ENCODE results near the gene MXD1. TPM values are rescaled to one million over a fixed set of nuclear protein-coding genes. Genes with fewer than 3 reads are reported as not detected.

MXD1 gene
- polyA plus RNA-seq, 1 donor (not counting 4 experiments of a cell fraction or from before 2014, with no cell fraction given) = 15.9 TPM

- Histone ChIP-seq H3K4me2 (ENCODE audit: control insufficient read depth, extremely low read depth, insufficient read depth, low read depth, low read length) (peak overlapping the region; percentile 76), H3K36me3 (ENCODE audit: control insufficient read depth in 2 of 2, extremely low read depth in 1 of 2, insufficient read depth in 2 of 2, low read length in 2 of 2) (peaks cover 7 to 17% of the 10 kb centered on the region in 2 experiments), H3K79me2 (ENCODE audit: control insufficient read depth, insufficient read depth, low read length) (no peaks in the 10 kb centered on the region), H3K9ac (ENCODE audit: control insufficient read depth, extremely low read depth, insufficient read depth, low read length) (peak overlapping the region; percentile 73), H4K20me1 (ENCODE audit: control insufficient read depth, extremely low read depth, insufficient read depth, low read length) (no peaks in the 10 kb centered on the region), H2AFZ (ENCODE audit: control insufficient read depth, low read length) (peak overlapping the region; percentile 7), H3K9me1 (ENCODE audit: control insufficient read depth, extremely low read depth, insufficient read depth, low read length) (no peaks in the 10 kb centered on the region), H3K4me3 (ENCODE audit: control insufficient read depth in 2 of 3, extremely low read depth in 1 of 3, insufficient read depth in 2 of 3, low read depth in 1 of 3, low read length in 3 of 3) (peak overlapping the region in 1 of 3 experiments; percentile 21), H3K27ac (ENCODE audit: control insufficient read depth, insufficient read depth, low read length) (peak overlapping the region; percentile 93), H3K27me3 (ENCODE audit: control insufficient read depth, extremely low read depth, insufficient read depth, low read length) (no peaks in the 10 kb centered on the region), H3K4me1 (ENCODE audit: control insufficient read depth, extremely low read depth, insufficient read depth, low read length) (peaks cover 33% of the 10 kb centered on the region), H3K9me3 (ENCODE audit: control insufficient read depth, low read depth, low read length) (no peaks in the 10 kb centered on the region)
- no peak for TF ChIP-seq EZH2 (IDR thresholded peaks at IDR 0.05; ENCODE audit: low read length)
- TF ChIP-seq CTCF (optimal IDR thresholded peaks at IDR 0.05 in 1 of 3, IDR thresholded peaks at IDR 0.05 in 1 of 3, conservative IDR thresholded peaks at IDR 0.05 in 1 of 3; ENCODE audit: extremely low read depth in 1 of 3, insufficient read depth in 2 of 3, low read length in 3 of 3) = no peak
- peak; percentile 94 for FAIRE-seq
- no peak for DNase-seq (ENCODE audit: low read depth, low spot score)
- dilution Hi-C loops (cut with MboI; ENCODE audit: extremely low pct_ligation_motif_present, low sequenced_read_pairs) = no loop called here
These were observed 30.5 kb downstream of the MXD1 start for GRCh38 chr2:69945441-69945840.

GRCh38 chr2:69945941-69946340, 31.0 kb downstream of the MXD1 start:
- Histone ChIP-seq H3K4me2 (ENCODE audit: control insufficient read depth, extremely low read depth, insufficient read depth, low read depth, low read length) (peak overlapping the region; percentile 76), H3K4me1 (ENCODE audit: control insufficient read depth, extremely low read depth, insufficient read depth, low read length) (peaks cover 33% of the 10 kb centered on the region), H3K27ac (ENCODE audit: control insufficient read depth, insufficient read depth, low read length) (peak overlapping the region; percentile 93), H4K20me1 (ENCODE audit: control insufficient read depth, extremely low read depth, insufficient read depth, low read length) (no peaks in the 10 kb centered on the region), H3K9me3 (ENCODE audit: control insufficient read depth, low read depth, low read length) (no peaks in the 10 kb centered on the region), H3K79me2 (ENCODE audit: control insufficient read depth, insufficient read depth, low read length) (no peaks in the 10 kb centered on the region), H3K36me3 (ENCODE audit: control insufficient read depth in 2 of 2, extremely low read depth in 1 of 2, insufficient read depth in 2 of 2, low read length in 2 of 2) (peaks cover 6 to 12% of the 10 kb centered on the region in 2 experiments), H3K4me3 (ENCODE audit: control insufficient read depth in 2 of 3, extremely low read depth in 1 of 3, insufficient read depth in 2 of 3, low read depth in 1 of 3, low read length in 3 of 3) (peak overlapping the region in 1 of 3 experiments; percentile 23), H3K9ac (ENCODE audit: control insufficient read depth, extremely low read depth, insufficient read depth, low read length) (peak overlapping the region; percentile 73), H3K9me1 (ENCODE audit: control insufficient read depth, extremely low read depth, insufficient read depth, low read length) (no peaks in the 10 kb centered on the region), H3K27me3 (ENCODE audit: control insufficient read depth, extremely low read depth, insufficient read depth, low read length) (no peaks in the 10 kb centered on the region), H2AFZ (ENCODE audit: control insufficient read depth, low read length) (peak overlapping the region; percentile 7)
- no peak for DNase-seq (ENCODE audit: low read depth, low spot score)
- no peak for TF ChIP-seq EZH2 (IDR thresholded peaks at IDR 0.05; ENCODE audit: low read length)
- no peak for TF ChIP-seq CTCF (optimal IDR thresholded peaks at IDR 0.05 in 1 of 3, IDR thresholded peaks at IDR 0.05 in 1 of 3, conservative IDR thresholded peaks at IDR 0.05 in 1 of 3; ENCODE audit: extremely low read depth in 1 of 3, insufficient read depth in 2 of 3, low read length in 3 of 3)
- FAIRE-seq = no peak
- dilution Hi-C loops (cut with MboI; ENCODE audit: extremely low pct_ligation_motif_present, low sequenced_read_pairs) = no loop called here

Measured in keratinocyte (primary cell).